GM12878 (cell line): ENCODE results near the gene PLXNA2.

Experiments used
- POLR2AphosphoS5 ChIP-seq: IDR thresholded peaks from 2 replicates; pipeline ENCODE4 v1.6.1; 2011; ENCODE audit warnings: mild to moderate bottlenecking, low read length, inconsistent platforms
- TCF7 ChIP-seq: IDR thresholded peaks from 2 replicates; pipeline ENCODE4 v1.6.1; 2014; ENCODE audit warnings: antibody characterized with exemption, borderline replicate concordance
- YY1 ChIP-seq: IDR thresholded peaks from 2 replicates; pipeline ENCODE4 v1.6.1; 2011; ENCODE audit warnings: low read depth, mild to moderate bottlenecking, low read length
- TF ChIP-seq, protein P1 (sequence below), 3 experiments: IDR thresholded peaks in 2 of 3; conservative IDR thresholded peaks in 1 of 3; 2 replicates each; pipeline ENCODE4 v1.5.1; 2011; ENCODE audit warnings: low read depth in 3 of 3, low read length in 3 of 3, mild to moderate bottlenecking in 3 of 3, control low read depth in 2 of 3, moderate library complexity in 2 of 3, inconsistent platforms in 1 of 3, mixed read lengths in 1 of 3; ENCODE audit not compliant: control insufficient read depth in 2 of 3, insufficient read depth in 1 of 3; ENCODE audit errors: extremely low read depth in 1 of 3

DNA sequence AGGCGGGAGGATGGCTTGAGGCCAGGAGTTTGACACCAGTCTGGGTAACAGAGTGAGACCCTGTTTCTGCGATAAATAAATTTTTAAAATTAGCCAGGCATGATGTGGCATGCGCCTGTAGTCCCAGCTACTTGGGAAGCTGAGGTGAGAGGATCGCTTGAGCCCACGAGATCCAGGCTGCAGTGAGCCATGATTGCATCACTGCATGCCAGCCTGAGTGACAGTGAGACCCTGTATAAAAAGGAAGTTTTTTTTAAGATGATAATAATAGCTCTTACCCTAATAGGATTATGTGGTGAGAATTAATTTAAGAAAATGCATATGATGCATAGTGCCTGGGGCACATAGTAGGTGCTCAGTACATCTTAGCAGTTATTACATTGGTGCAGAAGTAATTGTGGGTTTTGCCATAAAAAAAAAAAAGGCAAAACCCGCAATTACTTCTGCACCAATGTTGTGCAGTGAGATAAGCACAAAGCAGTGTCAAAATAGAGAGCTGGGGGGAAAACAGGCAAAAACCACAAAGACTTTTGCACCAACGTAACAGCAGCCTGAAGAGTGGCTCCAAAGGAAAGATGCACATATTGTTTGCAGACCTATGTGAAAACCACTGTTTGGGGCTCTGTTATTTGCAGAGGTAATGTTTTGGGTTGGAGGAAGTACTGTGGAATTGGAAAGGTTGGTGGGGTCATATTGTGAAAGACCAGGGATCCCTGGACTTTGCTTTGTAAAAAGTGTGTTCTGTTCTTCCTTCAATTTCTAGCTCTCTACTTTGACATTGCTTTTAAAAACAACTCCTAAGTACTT is 72.4 kb downstream of the PLXNA2 start:
- TF ChIP-seq TCF7: no peak
- TF ChIP-seq YY1: no peak
- TF ChIP-seq, protein P1, sequence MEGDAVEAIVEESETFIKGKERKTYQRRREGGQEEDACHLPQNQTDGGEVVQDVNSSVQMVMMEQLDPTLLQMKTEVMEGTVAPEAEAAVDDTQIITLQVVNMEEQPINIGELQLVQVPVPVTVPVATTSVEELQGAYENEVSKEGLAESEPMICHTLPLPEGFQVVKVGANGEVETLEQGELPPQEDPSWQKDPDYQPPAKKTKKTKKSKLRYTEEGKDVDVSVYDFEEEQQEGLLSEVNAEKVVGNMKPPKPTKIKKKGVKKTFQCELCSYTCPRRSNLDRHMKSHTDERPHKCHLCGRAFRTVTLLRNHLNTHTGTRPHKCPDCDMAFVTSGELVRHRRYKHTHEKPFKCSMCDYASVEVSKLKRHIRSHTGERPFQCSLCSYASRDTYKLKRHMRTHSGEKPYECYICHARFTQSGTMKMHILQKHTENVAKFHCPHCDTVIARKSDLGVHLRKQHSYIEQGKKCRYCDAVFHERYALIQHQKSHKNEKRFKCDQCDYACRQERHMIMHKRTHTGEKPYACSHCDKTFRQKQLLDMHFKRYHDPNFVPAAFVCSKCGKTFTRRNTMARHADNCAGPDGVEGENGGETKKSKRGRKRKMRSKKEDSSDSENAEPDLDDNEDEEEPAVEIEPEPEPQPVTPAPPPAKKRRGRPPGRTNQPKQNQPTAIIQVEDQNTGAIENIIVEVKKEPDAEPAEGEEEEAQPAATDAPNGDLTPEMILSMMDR (IDR thresholded peaks at IDR 0.05 in 2 of 3, conservative IDR thresholded peaks at IDR 0.05 in 1 of 3; ENCODE audit: control insufficient read depth in 2 of 3, extremely low read depth in 1 of 3, insufficient read depth in 1 of 3, low read depth in 3 of 3, low read length in 3 of 3): no peak
- no peak for TF ChIP-seq POLR2AphosphoS5
